ENCODE results near the gene PRPSAP2. TPM values are rescaled to one million over a fixed set of nuclear protein-coding genes. Genes with fewer than 3 reads are reported as not detected.

Gene PRPSAP2
- total and polyA plus RNA-seq, 2 of the 4 experiments (the other 2 are of a cell fraction): 22.9 to 28.1 TPM

GRCh38 chr17:18957831-18958230, 99.9 kb downstream of the PRPSAP2 start:
- dilution Hi-C loops (cut with HindIII; ENCODE audit: low sequenced_read_pairs, unreplicated experiment) (no loop called here), in situ Hi-C loops (cut with MboI; ENCODE audit: low sequenced_read_pairs) (no loop called here), intact Hi-C loops (cut with micrococcal nuclease) (no loop called here)
- Histone ChIP-seq H3K14ac (replicated peaks; ENCODE audit: low read depth, low read length) (no peak overlapping the region), H3K18ac (ENCODE audit: low read depth, low read length) (no peak overlapping the region), H3K4me1 (ENCODE audit: control insufficient read depth, insufficient read depth, low read length) (peaks cover 7% of the 10 kb centered on the region), H3K27ac (ENCODE audit: insufficient read depth, low read length) (no peak overlapping the region), H3K4ac (ENCODE audit: low read depth, low read length) (no peak overlapping the region), H3K23ac (ENCODE audit: low read depth, low read length) (no peak overlapping the region), H3K27me3 (ENCODE audit: control insufficient read depth, insufficient read depth, low read length) (no peaks in the 10 kb centered on the region), H3K36me3 (ENCODE audit: control insufficient read depth, insufficient read depth, low read length) (no peaks in the 10 kb centered on the region), H4K5ac (ENCODE audit: low read depth, low read length) (no peak overlapping the region), H2BK20ac (ENCODE audit: low read depth, low read length) (no peak overlapping the region), H2AFZ (replicated peaks; ENCODE audit: low read length, poor library complexity) (no peak overlapping the region), H4K20me1 (ENCODE audit: insufficient read depth, low read length) (no peaks in the 10 kb centered on the region), H4K91ac (ENCODE audit: insufficient read depth, low read depth, low read length) (no peak overlapping the region), H2AK5ac (ENCODE audit: low read depth, low read length) (no peak overlapping the region), H3K4me2 (ENCODE audit: low read depth, low read length) (no peak overlapping the region), H3K9me1 (ENCODE audit: insufficient read depth, low read length) (0 out of 2 replicates have a peak, but pooled peaks cover 4% of the 10 kb centered on the region), H4K8ac (ENCODE audit: low read depth in 2 of 2, low read length in 2 of 2) (no peak overlapping the region), H3K4me3 (ENCODE audit: insufficient read depth, low read depth, low read length) (no peak overlapping the region), H2BK120ac (ENCODE audit: low read depth, low read length) (no peak overlapping the region), H3K9me3 (ENCODE audit: control insufficient read depth, insufficient read depth, low read length) (no peaks in the 10 kb centered on the region), H3K9ac (ENCODE audit: low read depth, low read length) (no peak overlapping the region), H2BK5ac (ENCODE audit: low read depth, low read length, poor library complexity, severe bottlenecking) (no peak overlapping the region), H2AK9ac (replicated peaks; ENCODE audit: low read depth, low read length, poor library complexity) (no peak overlapping the region), H3K56ac (ENCODE audit: extremely low read depth, insufficient read depth, low read length) (no peak overlapping the region), H2BK15ac (ENCODE audit: low read depth, low read length) (no peak overlapping the region), H3K79me1 (ENCODE audit: low read depth in 1 of 2, low read length in 2 of 2) (no peaks in the 10 kb centered on the region; a peak in 1 of 4 replicates)
- DNase-seq (no peak), ATAC-seq (ENCODE audit: low read depth) (no peak)
- BruUV-seq (replicated peaks): no TSS peak
- ChIA-PET CTCF (no interaction called here), POLR2A (ENCODE audit: unreplicated experiment) (no interaction called here)
- TF ChIP-seq USF2 (IDR thresholded peaks at IDR 0.05; ENCODE audit: low read depth, low read length) (no peak), MAFK (IDR thresholded peaks at IDR 0.05; ENCODE audit: low read depth, low read length) (no peak), RCOR1 (IDR thresholded peaks at IDR 0.05; ENCODE audit: insufficient replicate concordance, low read length) (no peak), BHLHE40 (IDR thresholded peaks at IDR 0.05; ENCODE audit: low read depth, low read length) (no peak), MXI1 (IDR thresholded peaks at IDR 0.05; ENCODE audit: borderline replicate concordance, low read depth, low read length) (no peak), FOS (IDR thresholded peaks at IDR 0.05; ENCODE audit: low read depth, low read length) (no peak), POLR2A (IDR thresholded peaks at IDR 0.05; ENCODE audit: low read depth, low read length) (no peak)
- WGBS, 2 experiments (ENCODE audit: extremely low coverage in 2 of 2, insufficient read length in 1 of 2): 90% methylated on average over 3 of the region's 4 CpGs; no CpG with 5 or more reads in 1 of the 2 experiments
